GM23248 (cell line): ENCODE data around the gene FAM25G.
"Not testable (repeated sequence)": the region's sequence is repeated elsewhere in the genome, so short reads cannot be mapped to it uniquely, and the experiment has no call there.

ENCODE experiments used
- EZH2 ChIP-seq: fragments of 200-600 bp; sonication (generic); IDR thresholded peaks from 2 replicates; pipeline ENCODE4 v1.6.1; 2018; ENCODE audit warnings: antibody characterized with exemption, mild to moderate bottlenecking; ENCODE audit not compliant: insufficient read depth, poor library complexity, severe bottlenecking
- EZH2phosphoT487 ChIP-seq: fragments of 200-600 bp; sonication (generic); IDR thresholded peaks from 2 replicates; pipeline ENCODE4 v1.6.1; 2018; ENCODE audit warnings: antibody characterized with exemption, moderate library complexity, mild to moderate bottlenecking, low read depth; ENCODE audit not compliant: insufficient read depth

GRCh38 chr10:47481768-47482181 lies 9.7 kb downstream of the FAM25G start:
- not testable (repeated sequence) for TF ChIP-seq EZH2phosphoT487, EZH2
